Gastrocnemius medialis (tissue), 4 donors: ENCODE data around the gene HELLS.

Experiments used
- POLR2A ChIP-seq, 2 donors: fragments of 450-650 bp; IDR thresholded peaks; one replicate each; pipeline ENCODE4 v1.6.1; 2017; ENCODE audit warnings: antibody characterized with exemption in 2 of 2, mild to moderate bottlenecking in 2 of 2, moderate library complexity in 2 of 2
- TF ChIP-seq, protein P1 (sequence below), 5 experiments: fragments of 450-650 bp in 3 of 5; fragments of 200-600 bp in 2 of 5; sonication (generic) in 2 of 5; IDR thresholded peaks in 4 of 5; conservative IDR thresholded peaks in 1 of 5; 1 replicate in 4 of 5; 2 replicates in 1 of 5; pipeline ENCODE4 v1.5.1; 2016 to 2019; ENCODE audit warnings: antibody characterized with exemption in 5 of 5, mild to moderate bottlenecking in 3 of 5, moderate library complexity in 3 of 5

DNA sequence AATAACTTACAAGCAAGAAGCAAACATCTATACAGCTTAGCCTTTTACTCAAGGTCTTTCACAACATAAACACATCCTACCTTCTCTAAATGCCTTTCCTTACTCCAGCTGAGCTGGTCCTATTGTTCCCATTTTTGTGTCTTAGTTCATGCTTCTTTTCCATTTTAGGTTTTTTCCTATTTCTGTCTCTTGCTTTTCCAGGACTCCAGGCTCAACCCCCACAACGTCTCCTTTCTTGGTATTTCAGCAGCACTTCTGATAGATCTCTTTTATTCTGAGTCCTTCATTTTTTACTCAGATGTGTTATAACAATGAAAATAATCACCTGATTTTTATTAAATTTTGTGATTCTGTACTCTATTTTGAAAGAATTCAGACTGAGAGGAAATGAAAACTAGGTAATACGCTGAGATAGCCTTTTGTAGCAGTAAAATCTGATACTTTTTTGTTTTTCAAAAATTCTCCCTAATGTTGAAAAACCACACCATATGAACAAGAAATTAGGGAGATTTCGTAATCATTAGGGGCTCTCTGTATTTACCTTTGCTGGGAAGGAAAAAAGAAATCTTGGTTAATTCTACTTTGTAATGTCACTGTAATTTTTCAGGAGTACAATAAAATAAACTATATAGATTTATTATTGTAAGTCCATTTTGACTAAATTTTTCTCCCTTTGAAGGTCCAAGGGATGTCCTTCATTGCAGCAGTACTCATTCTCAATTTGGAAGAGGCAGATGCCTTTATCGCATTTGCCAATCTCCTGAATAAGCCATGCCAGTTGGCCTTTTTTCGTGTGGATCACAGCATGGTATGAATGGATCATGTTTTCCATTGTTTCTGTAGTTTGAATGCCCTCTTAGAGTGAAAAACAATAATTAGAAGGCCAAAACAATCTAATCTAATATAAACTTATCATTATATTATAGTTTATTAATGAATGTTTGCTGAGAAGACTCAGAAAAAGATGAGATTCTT is 24.0 kb upstream of the HELLS start:
- TF ChIP-seq, protein P1, sequence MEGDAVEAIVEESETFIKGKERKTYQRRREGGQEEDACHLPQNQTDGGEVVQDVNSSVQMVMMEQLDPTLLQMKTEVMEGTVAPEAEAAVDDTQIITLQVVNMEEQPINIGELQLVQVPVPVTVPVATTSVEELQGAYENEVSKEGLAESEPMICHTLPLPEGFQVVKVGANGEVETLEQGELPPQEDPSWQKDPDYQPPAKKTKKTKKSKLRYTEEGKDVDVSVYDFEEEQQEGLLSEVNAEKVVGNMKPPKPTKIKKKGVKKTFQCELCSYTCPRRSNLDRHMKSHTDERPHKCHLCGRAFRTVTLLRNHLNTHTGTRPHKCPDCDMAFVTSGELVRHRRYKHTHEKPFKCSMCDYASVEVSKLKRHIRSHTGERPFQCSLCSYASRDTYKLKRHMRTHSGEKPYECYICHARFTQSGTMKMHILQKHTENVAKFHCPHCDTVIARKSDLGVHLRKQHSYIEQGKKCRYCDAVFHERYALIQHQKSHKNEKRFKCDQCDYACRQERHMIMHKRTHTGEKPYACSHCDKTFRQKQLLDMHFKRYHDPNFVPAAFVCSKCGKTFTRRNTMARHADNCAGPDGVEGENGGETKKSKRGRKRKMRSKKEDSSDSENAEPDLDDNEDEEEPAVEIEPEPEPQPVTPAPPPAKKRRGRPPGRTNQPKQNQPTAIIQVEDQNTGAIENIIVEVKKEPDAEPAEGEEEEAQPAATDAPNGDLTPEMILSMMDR (IDR thresholded peaks at IDR 0.05 in 4 of 5, conservative IDR thresholded peaks at IDR 0.05 in 1 of 5), result no peak
- no peak for TF ChIP-seq POLR2A (IDR thresholded peaks at IDR 0.05)
